GM21390 (cell line): ENCODE measurements around the gene CCL22.
"Not testable (repeated sequence)": the region's sequence is repeated elsewhere in the genome, so short reads cannot be mapped to it uniquely, and the experiment has no call there.

Source experiments
- ATAC-seq: cut with Tn5 transposase; IDR thresholded peaks from one replicate; pipeline ENCODE4 v1.9.1; 2021; ENCODE audit not compliant: unreplicated experiment

CCL22 gene

DNA sequence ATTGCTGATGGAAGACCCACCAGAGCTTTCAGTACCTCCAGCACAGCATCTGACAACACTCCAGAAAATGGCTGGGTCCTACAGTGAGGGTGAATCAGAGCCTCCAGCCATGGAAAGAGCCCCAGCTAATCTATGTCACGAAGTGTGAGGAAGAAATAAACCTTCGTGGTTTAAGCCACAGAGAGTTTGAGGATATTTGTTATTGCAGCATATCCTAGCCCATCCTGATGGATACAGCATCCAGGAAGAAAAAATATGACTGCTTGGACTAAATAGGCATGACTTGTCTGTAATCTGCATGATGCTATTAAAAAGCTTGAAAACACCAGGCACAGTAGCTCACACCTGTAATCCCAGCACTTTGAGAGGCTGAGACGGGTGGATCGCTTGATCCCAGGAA, 32.7 kb downstream of the CCL22 start:
- no peak for ATAC-seq

DNA sequence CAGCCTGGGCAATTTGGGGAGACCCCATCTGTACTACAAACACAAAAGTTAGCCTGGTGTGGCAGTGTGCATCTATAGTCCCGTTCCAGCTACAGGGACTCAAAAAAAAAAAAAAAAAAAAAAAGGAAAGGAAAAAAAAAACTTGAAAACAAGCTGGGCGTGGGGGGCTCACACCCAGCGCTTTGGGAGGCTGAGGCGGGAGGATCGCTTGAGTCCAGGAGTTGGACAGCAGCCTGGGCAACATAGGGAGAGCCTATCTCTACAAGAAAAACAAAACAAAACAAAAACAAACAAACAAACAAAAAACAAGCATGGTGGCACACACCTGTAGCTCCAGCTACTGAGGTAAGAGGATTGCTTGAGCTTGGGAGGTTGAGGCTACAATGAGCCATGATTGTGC, 33.1 kb downstream of the CCL22 start:
- no peak for ATAC-seq

DNA sequence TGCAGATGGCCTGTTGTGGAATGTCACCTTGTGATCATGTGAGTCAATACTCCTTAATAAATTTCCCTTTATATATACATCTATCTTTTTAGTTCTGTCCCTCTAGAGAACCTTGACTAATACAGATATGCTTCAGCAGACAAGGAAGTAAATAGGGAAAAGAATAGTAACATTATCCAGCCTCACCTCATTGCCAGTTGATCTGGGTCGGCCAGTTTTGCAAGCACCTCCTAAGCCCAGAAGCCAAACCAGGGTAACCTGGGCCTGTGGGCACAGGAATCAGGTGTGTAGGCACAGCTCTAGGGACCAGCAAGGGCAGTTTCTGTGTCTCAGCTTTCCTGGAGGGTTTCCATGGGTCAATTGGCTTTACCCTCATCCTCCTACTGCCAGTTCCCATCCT, 34.1 kb downstream of the CCL22 start:
- ATAC-seq: no peak

DNA sequence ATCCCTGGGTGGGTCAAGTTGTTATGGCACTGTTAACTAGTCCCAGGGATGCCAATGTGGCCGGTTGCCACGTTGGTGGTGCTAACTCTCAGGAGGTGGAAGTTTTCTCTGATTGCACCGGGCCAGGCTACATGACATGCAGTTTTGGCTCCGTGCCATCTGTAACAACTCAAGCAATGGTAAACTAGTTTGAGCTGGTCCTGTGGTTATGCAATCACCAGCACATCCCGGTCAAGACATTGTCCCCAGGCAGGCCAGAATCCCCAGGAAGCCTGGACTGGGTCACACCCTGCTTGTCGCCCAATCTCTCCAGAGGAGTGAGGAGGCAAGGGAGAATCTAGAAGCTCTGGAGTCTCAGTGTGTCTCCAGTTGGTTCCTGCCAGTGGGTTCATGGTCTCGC, 35.9 kb downstream of the CCL22 start:
- no peak for ATAC-seq

DNA sequence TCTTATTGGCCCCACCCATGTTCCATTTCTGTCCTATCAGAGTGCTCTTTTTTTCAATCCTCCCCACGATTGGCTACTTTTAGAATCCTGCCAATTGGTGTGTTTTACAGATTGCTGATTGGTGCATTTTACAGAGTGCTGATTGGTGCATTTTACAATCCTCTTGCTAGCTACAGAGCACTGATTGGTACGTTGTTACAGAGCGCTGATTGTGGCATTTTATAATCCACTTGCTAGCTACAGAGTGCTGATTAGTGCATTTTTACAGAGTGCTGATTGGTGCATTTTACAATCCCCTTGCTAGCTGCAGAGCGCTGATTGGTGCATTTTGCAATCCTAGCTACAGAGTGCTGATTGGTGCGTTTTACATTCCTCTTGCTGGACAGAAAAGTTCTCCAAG, 36.4 kb downstream of the CCL22 start:
- no peak for ATAC-seq

DNA sequence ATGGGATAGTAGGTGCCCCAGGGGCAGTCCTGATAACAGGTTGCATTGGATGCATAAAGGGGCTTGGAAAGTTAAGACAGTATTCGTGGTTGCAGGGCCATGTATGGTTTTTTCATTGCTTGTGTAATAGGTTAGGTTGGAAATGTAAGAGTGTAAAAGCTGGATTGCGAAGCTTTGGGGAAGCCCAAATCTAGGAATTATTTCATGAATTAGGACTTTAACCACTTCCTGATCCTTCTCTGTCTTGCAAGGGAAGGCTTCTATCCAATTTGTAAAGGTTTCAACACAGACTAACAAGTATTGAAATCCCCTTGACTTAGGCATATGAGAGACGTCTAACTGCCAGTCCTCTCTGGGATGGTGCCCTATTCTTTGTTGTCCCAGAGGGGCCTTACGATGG, 38.2 kb downstream of the CCL22 start:
- no peak for ATAC-seq

DNA sequence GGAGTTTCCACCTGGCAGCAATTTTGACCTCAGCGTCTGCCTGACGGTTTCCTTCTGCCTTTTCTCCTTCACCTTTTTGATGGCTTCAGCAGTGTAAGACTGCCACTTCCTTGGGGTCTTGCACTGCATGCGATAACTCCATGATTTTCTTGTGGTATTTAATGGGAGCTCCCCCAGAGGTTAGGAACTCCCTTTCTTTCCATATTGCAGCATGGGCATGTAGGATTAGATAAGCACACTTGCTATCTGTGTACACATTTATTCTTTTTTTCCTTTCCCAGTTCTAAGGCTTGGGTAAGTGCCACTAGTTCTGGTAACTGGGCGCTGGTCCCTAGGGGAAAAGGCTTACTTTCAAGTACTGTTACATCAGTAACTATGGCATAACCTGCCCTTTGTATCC, 38.9 kb downstream of the CCL22 start:
- not testable (repeated sequence) for ATAC-seq

DNA sequence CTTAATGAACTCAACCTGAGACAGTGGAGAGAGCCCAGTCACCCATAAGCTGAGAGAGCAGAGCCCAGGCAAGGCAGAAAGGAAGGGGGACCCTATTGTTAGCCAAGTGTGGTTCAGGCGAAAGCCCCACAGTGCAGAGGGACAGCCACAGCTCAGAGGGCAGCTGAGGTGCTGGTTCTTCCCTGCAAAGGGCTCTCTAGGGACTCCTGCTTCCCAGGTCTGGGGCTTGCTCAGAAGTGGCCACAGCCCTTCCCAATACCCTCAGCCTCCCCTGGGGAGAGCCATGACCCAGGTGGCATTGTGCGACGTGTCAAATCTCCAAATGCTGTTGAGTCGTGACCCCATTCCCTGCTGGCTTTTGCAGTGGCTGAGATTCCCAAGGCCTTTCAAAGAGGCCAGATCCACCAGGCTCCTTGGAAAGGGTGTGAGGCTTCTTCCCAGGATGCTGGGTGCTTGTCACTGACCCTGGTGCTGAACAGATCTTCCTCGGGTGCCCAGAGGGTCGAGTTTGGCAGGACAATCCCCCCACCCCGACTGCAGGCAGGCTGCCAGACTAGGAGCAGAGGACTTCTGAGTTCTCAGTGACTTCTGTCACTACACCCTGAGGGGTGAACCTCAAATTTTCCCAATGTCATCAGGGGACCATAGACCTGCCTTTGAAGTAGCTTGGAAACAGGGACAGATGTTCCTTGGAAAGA, 43.5 kb downstream of the CCL22 start:
- ATAC-seq: no peak

DNA sequence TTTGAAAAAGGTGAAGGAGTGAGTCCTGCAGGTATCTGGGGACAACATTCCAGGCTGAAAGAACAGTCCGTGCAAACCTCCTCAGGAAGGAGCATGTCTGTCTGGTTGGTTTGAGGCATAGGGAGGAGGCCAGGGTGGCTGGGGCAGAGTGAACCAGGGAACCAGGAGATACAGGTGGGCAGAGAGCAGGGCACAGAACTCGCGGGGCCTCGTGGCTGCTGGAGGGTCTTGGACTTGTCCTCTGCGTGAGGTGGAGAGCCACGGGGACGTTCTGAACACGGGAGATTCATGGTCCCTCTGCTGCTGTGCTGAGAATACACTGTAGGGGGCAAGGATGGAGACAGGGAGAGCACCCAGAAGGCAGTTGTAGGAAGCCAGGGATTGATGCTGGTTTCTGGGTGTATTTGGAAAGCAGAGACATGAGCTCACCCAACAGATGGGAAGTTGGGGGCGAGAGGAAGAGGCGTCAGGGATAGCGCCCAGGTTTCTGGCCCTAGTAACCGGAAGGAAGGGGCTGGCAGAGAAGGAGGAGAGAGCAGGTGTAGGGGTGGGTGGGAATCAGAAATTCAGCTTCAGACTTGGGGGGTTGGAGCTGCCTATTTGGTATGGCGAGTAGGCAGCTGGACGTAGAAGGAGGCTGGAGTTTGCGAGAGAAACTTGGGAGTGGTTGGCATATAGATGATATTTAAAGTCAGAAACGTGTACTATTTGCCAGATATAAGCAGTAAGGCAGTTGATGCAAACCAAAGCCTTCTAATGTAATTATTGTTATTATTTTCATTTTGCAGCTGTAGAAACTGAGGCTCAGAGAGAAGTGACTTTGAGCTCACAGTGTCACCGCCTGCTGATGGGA, 45.6 kb downstream of the CCL22 start, which contains the start of gene CCL17:
Gene CCL17 (plus strand): TSS at position 803 of the 853 bp plus-strand sequence. CDS start 9,166 bp downstream, outside the sequence.
- no peak for ATAC-seq

DNA sequence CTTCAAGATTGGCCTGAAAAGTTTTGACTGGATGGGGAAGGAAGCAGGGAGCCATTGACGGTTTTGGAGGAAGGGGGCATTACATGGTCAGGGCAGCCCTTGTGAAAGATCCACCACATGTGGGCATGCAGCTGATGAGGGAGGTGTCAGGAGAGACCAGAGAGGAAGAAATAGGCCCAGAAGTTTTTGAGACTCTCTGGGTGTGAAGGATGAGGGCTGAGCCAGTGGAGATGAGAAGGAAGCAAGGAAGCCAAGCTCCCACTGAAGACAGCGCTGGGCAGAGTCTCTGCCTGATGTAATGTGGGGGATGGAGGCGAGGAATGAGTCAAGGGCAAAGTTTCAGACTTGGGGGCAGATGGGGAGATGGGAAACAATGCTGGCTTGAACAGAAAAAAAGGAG, 46.5 kb downstream of the CCL22 start:
- no peak for ATAC-seq

DNA sequence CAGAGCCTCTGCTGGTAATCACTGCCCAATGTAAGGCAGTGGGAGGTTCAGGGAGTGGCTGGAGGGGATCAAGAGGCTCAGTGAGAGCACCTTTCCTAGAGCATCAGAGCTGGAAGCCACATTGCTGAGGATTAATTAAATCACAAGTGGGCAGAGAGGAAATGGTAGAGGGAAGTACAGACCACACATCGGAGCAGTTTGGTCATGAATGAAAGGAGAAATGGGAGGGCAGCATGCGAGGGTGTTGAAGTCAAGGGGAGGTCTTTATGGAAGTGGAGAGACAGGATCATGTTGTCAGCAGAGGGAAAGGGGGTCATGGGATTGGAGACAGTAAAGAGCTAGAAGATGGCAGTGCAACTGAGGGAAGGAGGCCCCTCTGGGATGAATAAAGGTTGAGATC, 48.3 kb downstream of the CCL22 start:
- ATAC-seq: no peak

DNA sequence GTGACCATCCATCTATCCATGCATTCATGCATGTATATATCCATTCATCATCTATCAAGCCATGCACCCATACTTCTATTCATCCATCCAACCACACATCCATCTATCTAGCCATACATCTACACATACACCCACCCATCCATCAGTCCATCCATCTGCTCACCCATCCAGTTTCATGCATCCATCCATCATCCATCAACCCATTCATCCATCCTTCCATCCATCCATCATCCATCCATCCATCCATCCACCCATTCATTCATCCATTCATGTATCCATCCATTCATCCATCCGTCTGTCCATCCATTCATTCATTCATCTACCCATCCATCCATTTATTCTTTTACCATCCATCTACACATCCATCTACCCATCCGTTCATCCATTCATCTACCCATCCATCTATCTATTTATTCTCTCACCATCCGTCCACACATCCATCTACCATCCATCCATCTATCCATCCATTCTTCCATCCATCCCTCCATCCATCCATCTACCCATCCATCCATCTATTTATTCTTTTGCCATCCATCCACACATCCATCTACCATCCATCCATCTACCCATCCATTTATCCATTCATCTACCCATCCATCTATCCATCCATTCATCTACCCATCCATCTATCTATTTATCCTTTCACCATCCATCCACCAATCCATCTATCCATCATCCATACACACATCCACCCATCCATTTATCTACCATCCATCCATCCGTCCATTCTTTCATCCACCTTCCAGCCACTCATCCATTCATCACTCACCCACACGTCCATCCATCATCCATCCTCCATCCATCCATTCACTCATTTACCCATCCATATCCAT, 49.2 kb downstream of the CCL22 start:
- no peak for ATAC-seq

DNA sequence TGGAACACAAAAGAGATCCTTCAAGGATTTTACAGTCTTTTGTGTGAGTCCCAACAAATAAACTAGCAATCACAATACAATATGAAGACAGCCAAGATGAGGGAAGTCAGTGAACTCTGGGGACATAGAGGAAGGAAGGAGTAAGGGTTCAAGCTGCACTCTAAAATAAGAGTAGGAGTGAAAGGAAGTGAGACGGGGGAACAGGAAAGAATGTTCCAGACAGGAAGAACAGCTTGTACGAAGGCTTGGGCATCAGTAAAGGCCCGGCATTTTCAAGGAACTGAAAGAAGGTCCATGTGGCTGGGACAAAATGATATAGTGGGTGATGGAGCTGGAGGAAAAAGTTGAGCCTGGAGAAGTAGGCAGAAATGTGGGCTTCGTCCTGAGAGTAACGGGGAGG, 50.5 kb downstream of the CCL22 start:
- ATAC-seq: no peak

DNA sequence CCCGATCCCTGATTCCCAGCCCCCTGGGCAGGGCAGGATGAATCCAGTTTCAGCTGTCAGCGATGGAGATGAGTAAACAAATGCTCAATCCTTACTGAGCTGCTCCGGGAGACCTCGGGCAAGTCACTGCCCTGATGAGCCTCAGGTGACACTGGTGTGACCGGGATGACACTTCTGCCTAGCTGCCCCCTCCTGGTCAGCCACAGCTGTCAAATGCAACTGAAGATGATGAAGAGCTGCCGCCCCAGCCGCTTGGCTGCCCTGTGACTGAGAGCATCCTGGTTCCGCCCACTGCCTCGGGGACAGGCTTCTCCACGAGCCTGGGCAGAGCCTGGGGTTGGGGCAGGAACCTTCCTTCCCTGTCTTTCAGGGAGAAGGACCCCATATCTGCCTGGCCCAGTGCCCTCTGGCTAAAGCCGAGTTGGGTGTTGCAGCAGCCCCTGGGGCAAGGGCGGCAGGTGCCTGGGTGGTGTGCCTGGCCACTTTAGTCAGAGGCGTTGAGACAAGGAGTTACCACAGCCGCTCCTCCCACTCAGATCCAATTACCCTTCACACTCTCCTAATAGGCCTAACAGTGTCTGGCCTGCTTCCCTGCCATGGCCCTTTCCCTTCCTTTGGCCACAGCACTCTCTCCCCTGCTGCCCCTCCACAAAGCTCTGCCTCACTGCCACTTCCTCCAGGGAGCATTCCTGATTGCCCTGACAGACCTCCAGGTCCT, 51.4 kb downstream of the CCL22 start:
- no peak for ATAC-seq

DNA sequence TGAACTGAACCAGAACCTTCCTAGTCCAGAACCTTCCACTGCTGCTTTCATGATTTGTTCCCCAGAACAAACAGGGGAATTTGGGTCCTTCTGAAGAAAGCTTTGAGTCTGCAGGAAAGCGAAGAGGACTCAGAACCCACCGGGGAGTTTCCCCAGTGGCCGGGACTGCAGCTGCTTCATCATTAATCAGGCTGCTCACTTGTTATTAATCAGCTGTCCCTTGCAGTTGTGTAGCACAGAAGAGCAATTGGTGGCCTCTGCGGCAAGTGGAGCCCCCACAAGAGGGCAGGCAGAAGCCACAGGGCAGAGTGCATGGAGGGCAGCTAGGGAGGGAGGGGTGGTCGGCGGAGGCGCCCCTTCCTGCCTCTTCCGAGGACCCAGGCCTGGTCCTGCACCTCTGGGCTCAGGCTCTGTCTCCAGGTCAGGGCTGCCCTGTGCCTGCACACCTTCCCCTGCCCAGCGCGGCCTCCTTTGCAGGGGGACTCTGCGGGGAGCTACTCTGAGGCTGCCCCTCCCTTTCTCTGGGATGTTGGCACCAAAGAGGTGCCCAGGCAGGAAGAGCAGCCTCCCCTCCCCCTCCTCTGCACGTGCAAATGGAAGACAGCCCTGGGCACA, 52.9 kb downstream of the CCL22 start:
- no peak for ATAC-seq

DNA sequence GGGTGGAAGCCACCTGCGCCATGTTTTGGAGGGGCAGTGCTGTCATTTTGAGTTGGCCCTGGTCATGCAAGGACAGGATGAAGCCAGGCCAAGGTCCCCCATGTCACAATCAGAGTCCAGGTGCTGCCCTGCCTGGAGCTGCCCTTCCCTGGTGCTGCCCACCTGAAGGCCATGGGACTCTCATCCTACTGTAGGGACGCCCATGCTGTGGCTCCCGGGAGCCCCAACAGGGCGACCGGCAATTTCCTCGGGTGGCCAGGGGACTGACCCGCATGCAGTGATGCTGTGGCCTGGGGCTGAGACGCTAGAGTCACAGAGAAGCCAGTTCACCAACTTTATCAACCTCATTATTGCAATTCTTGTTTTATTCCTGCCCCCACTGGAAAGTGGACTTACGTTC, 54.0 kb downstream of the CCL22 start:
- ATAC-seq: no peak

DNA sequence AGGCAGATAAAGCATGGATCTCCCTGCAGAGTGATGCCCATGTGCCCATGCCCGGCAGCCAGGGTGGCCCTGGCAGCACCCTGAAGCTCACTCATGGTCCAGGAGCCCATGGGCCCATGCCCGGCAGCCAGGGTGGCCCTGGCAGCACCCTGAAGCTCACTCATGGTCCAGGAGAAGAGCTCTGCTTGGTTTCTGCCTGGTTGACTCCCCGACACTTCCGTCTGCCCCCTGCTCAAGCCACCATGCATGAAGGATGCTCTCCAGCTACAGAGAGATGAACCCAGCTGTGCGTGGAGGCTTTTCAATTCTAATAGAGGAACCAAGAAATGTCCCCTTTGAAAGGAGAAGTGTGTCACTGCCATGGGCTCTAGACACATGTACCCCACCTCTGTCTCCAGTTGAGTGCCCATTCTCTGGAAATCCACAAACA, 54.7 kb downstream of the CCL22 start:
- ATAC-seq: peak; percentile 75

DNA sequence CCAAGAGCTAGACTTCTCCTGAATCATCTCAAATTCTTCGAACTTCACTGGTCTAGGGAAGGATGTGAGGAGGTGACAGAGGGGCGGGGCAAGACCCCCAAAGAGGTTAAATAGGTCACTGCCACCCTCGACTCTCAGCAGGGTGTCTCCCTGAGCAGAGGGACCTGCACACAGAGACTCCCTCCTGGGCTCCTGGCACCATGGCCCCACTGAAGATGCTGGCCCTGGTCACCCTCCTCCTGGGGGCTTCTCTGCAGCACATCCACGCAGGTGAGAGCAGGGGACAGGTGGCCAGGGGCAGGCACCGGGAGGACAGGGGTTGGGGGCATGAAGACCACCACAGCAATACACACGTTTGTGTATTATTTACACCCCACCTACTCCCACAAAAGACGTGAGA, 55.1 kb downstream of the CCL22 start:
- peak; percentile 16 for ATAC-seq
